Measurements from ENCODE around the gene SNW1. TPM values are rescaled to one million over a fixed set of nuclear protein-coding genes. Genes with fewer than 3 reads are reported as not detected.

The SNW1 gene
- total RNA-seq, 2 donors from 2014 or later = 125 to 142 TPM

DNA sequence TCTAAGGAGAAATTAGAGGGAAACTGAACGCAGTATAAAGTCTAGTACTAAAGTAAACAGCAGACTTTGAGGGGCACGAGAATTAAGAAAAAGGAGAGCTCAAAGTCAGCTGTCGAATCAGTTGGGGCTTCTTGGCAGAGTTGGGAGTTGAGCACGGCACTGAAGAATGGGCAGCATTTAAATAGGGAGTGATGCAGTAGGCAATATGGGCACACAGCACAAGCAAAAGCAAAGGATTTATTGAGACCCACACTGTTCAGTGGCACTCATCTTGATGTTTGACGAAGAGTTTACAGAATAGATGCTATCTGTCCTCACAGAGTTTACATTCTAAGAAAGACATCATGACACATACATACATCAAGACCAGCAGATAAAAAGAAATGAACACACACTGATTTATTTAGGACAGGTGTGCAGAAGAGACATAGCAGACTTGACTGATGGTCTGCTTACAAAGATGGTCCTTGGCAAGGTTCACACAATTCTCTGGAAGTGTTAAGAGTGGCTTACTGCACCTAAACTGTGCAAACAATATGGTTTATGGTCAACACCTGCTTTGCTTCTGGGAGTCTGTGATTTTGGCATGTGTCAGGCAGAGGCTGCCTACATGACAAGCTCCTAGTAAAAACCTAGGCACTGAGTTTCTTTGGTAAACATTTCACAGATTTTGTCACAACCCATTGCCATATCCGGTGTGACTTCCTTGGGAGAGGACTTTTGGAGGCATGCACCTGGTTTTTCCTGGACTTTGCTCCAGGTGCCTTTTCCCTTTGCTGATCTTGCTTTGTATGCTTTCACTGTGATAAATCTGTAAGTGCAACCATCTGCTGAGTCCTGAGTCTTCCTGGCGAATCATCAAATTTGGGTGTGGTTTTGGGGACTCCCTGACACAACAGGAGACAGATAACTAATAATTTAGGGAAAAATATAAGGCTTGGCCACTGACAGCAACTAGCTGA, 79.5 kb downstream of the SNW1 start:
- H3K4me1 Mint-ChIP-seq (ENCODE audit: low read depth) = no peaks in the 10 kb centered on the region
- no peak overlapping the region for H3K27ac Mint-ChIP-seq
- ATAC-seq (replicated peaks in 1 of 2) (no peak), DNase-seq (no peak)
- H3K9me3 Mint-ChIP-seq = no peaks in the 10 kb centered on the region
- no peaks in the 10 kb centered on the region for H3K36me3 Mint-ChIP-seq (ENCODE audit: insufficient read depth in 2 of 2)
- H3K27me3 Mint-ChIP-seq (ENCODE audit: low read depth) = no peaks in the 10 kb centered on the region
- no peak overlapping the region for H3K4me3 Mint-ChIP-seq

DNA sequence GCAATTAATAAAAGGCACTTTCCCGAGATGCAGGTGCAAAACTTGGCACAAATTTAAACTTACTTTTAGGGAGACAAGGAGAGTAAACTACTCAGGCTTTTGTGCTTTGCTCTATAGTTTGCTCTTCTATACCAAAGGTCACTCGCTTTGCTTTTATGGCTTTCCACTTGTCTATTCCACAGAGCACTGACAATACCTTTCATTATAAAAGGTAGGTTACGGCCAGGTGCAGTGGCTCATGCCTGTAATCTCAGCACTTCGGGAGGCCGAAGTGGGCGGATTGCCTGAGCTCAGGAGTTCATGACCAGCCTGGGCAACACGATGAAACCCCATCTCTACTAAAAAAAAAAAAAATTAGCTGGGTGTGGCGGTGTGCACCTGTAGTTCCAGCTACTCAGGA, 86.0 kb downstream of the SNW1 start:
- H3K27me3 Mint-ChIP-seq (ENCODE audit: low read depth) = no peaks in the 10 kb centered on the region
- no peak for ATAC-seq (replicated peaks in 1 of 2)
- no peak for DNase-seq
- no peak overlapping the region for H3K27ac Mint-ChIP-seq
- no peaks in the 10 kb centered on the region for H3K9me3 Mint-ChIP-seq
- no peaks in the 10 kb centered on the region for H3K4me1 Mint-ChIP-seq (ENCODE audit: low read depth)
- no peak overlapping the region for H3K4me3 Mint-ChIP-seq
- peaks cover 1 to 12% of the 10 kb centered on the region in 2 donors for H3K36me3 Mint-ChIP-seq (ENCODE audit: insufficient read depth in 2 of 2)

DNA sequence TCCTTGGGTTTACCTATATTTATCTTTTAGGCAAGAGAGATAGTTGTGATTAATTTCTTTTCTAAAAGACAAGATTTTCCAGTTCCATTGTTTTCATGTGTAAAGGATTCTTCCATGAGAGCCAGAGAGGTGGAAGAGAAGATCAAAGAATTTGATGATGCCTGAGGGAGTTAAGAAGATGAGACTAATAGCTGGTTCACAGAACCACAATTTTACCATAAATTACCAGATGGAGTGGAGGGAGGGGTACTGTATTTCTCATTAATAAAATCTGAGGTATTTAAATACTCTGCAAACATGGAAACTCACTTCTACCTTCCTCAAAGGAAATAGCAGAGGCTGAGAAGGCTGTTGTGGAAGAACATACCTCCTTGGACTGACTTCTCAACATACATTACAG, 87.8 kb downstream of the SNW1 start:
- H3K27me3 Mint-ChIP-seq (ENCODE audit: low read depth) = no peaks in the 10 kb centered on the region
- H3K4me1 Mint-ChIP-seq (ENCODE audit: low read depth) = no peaks in the 10 kb centered on the region
- H3K36me3 Mint-ChIP-seq (ENCODE audit: insufficient read depth in 2 of 2) = peaks cover 1 to 12% of the 10 kb centered on the region in 2 donors
- H3K4me3 Mint-ChIP-seq = no peak overlapping the region
- DNase-seq (no peak), ATAC-seq (replicated peaks in 1 of 2) (no peak)
- no peak overlapping the region for H3K27ac Mint-ChIP-seq
- H3K9me3 Mint-ChIP-seq = no peaks in the 10 kb centered on the region

Other genes starting within 250 kb of the SNW1 start
- gene SPTLC2, start 144.5 kb downstream of the SNW1 start, total RNA-seq = 10 to 100 TPM; 18.4 to 20.6 TPM
- gene ALKBH1, start 53.1 kb downstream of the SNW1 start, total RNA-seq = 10 to 100 TPM; 18.1 to 18.7 TPM
- gene SLIRP, start 53.1 kb downstream of the SNW1 start, total RNA-seq = 10 to 100 TPM; 60.5 to 63.3 TPM
- 1 to 10 TPM; 2.3 to 3.1 TPM for gene ADCK1, start 39.0 kb upstream of the SNW1 start, total RNA-seq

Data from activated T-cell treated with anti-CD3 and anti-CD28 coated beads, Interleukin-2, amount 50 U/mL, for 72 hours (primary cell).